Measurements from ENCODE around the gene S1PR5.

GRCh38 chr19:10560154-10560553 lies 42.9 kb upstream of the S1PR5 start:
- TF ChIP-seq FOXA1 (IDR thresholded peaks at IDR 0.05) (no peak), ARNT (IDR thresholded peaks at IDR 0.05) (no peak), BHLHE40 (IDR thresholded peaks at IDR 0.05; ENCODE audit: borderline replicate concordance) (no peak), SUZ12 (IDR thresholded peaks at IDR 0.05) (no peak), SP1 (IDR thresholded peaks at IDR 0.05) (no peak), CTBP1 (IDR thresholded peaks at IDR 0.05; ENCODE audit: borderline replicate concordance) (no peak), LEF1 (IDR thresholded peaks at IDR 0.05; ENCODE audit: borderline replicate concordance) (no peak), FOXK2 (IDR thresholded peaks at IDR 0.05) (no peak)

All from HEK293T (cell line).